ENCODE data around the gene NDUFAF8. TPM values are rescaled to one million over a fixed set of nuclear protein-coding genes. Genes with fewer than 3 reads are reported as not detected.

The NDUFAF8 gene
- 27.9 and 52.4 TPM in 2 replicates for total RNA-seq

GRCh38 chr17:81238815-81239713 lies at the start of gene NDUFAF8, which contains the start of gene TEPSIN:
TSS of gene NDUFAF8 (plus strand) at chr17:81239318. CDS start at chr17:81239364, 46 bp downstream.
TSS of gene TEPSIN (minus strand) at chr17:81239055. CDS start at chr17:81239033, 22 bp downstream.

GRCh38 chr17:81222906-81223761 lies 16.0 kb upstream of the NDUFAF8 start, which contains the start of gene CEP131:
TSS of gene CEP131 (minus strand) at chr17:81222965. CDS start at chr17:81220056, 2,909 bp downstream.

Other genes with a start within 250 kb of the NDUFAF8 start
- gene CHMP6, start 247.5 kb upstream of the NDUFAF8 start, total RNA-seq = 16.0 and 17.7 TPM in 2 replicates
- 28.5 and 48.5 TPM in 2 replicates for gene BAIAP2, start 204.2 kb upstream of the NDUFAF8 start, total RNA-seq
- not detected in 2 replicates for gene PVALEF, start 73.8 kb upstream of the NDUFAF8 start, total RNA-seq
- gene AATK, start 73.1 kb upstream of the NDUFAF8 start, total RNA-seq = 0.15 and 0.66 TPM in 2 replicates
- gene CEP131, start 16.4 kb upstream of the NDUFAF8 start, total RNA-seq = 9.9 and 10.8 TPM in 2 replicates
- gene TEPSIN, start 263 bp upstream of the NDUFAF8 start, total RNA-seq = 20.8 and 27.6 TPM in 2 replicates
- gene SLC38A10, start 56.0 kb downstream of the NDUFAF8 start, total RNA-seq = 79.4 and 95.6 TPM in 2 replicates
- gene BAHCC1, start 156.1 kb downstream of the NDUFAF8 start, total RNA-seq = 7.4 and 7.6 TPM in 2 replicates

Data from smooth muscle cell of trachea (primary cell).